HT1080 (cell line): ENCODE results near the gene ERMARD. TPM values are rescaled to one million over a fixed set of nuclear protein-coding genes. Genes with fewer than 3 reads are reported as not detected.

ENCODE experiments used
- DNase-seq: peaks from one replicate; pipeline ENCODE4 v3.0.0-alpha.2; 2015; ENCODE audit warnings: low read depth
- total RNA-seq: library from RNA; depleted of rRNA; stranded (reverse); fragments of >200 nt; shearing (Covaris generic); gene quantifications from 2 replicates; pipeline ENCODE4 v1.2.3, GENCODE V29; 2014; rRNA removed

ERMARD gene
- total RNA-seq, 1 experiment from 2014 or later = 16.6 TPM

DNA sequence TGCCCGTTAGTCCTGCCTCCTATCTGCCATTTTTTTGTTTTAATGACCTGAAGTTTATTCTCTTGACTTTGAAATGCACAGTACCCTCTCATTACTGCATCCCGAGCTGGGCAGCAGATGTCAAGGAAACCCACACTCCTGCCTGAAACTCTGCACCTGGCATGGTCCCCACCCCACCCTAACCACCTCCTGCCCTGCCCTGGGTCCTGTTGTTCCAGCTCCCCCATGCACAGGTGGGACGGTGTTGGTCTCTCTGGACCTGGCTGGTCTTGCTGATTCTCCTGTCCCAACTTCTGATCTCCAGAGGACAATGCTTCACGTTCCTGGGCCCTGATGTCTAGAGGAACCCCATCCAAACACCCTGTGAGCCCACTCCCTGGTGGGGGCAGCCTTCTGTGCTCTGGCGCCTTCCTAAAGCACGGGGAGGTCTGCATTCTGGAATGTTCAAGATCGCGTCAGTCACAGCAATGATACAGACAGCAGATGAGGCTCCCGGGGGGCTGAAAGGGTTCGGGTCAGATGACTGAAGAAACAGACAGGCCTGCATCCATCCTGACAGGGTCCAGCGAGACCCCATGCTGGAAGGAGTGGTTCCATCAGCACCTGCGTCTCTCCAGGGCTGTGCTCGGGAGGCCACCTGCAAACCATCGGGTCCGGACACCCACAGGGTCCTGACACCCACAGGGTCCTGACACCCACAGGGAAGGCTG lies 73.6 kb downstream of the ERMARD start:
- no peak for DNase-seq

DNA sequence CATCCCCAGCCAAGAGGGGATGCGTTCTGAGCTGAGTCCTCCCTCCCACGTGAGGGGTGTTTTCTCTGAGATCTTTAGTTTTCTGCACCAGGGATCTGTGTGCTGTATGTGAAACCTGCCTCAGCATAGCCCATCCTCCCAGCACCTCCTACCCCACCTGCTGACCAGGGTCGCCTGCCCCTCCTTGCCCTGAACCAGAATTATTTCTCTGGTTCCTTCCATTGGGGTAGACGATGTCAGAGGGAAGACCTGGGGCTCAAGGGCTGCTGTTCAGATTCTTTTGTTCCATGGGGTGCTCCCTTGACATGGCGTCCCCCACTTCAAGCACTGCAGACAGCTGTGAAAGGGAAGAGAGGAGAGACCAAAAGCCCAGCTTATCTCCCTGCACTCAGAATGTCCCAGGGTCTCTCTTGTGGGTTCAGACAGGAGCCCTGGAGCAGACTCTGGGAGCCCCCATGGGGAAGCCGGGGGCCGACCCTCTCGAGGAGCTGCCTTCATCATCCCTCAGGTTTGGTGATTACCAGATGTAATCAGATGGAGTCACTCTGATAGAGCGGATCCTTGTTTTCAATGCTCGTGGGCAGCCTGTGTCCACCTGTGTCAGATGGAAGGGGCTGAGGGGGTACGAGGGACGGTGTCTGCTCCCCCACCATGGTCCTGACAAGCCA lies 74.3 kb downstream of the ERMARD start:
- no peak for DNase-seq

DNA sequence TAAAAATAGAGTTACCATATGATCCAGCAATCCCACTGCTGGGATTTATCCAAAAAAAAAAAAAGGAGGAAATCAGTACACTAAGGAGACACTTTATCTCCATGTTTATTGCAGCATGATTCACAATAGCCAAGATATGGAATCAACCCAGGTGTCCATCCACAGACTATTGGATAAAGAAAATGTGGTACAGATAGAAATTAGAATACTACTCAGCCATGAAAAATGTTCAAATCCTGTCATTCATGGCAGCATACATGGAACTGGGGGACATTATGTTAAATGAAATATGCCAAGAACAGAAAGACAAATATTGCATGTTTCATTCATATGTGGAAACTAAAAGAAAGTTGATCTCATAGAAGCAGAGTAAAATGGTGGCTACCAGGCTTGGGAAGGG lies 75.3 kb downstream of the ERMARD start:
- no peak for DNase-seq

DNA sequence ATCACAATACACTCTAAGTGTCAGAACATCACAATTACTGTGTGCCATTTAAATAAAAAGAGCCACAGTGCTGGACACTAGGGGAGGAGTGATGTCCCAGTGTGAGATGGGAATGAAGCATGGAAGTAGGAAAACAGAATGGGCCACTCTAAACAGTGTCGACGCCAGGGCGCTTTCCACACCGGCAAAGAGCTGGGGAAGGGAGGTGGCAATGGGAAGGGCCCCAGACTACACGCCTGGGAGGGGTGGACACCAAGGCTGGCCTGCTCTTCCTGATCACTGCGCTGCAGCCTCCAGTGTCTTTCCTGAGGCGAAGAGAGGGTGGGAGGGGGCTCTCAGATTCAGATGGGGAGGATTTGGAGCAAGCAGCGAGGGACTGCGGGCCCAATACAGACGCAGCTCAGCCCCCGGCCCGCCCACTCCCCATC lies 75.9 kb downstream of the ERMARD start:
- DNase-seq = no peak

DNA sequence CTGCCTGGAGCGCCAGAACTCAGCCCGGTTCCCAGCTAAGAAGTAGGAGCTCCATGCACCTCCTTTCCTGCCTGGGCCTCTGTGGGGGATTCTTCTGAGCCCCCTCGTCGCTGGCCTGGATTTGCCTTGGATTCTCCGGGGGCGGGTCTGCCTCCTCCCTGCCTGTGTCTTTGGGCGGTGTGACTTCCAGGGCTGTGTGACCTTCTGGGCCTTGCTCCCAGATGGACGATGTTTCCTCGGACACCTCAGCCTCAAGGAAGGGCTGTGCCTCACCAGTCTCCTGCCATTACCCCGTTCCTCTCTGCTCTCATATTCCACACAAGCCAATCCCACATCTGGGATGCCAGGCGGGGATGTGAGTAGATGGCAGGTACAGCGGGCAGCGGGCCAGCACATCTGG lies 76.8 kb downstream of the ERMARD start:
- DNase-seq = no peak

DNA sequence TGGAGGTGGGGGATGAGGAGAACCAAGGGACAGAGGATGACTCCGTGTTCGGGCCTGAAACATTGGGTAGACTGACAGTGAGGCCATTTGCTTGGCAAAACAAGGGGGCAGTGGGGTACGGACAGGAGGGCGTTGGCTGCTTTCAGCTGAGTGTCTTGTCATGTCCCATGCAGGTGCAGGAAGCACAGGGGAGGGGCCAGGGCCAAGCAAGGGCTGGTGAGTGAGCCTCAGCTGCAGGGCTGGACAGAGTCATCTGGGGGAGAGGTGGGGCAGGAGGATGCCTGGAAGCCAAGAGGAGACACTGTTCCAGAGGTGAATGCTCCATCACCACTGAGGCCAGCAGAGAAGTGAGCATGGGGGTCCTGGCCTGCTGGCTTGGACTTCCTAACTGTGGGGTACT lies 78.4 kb downstream of the ERMARD start:
- DNase-seq = no peak

DNA sequence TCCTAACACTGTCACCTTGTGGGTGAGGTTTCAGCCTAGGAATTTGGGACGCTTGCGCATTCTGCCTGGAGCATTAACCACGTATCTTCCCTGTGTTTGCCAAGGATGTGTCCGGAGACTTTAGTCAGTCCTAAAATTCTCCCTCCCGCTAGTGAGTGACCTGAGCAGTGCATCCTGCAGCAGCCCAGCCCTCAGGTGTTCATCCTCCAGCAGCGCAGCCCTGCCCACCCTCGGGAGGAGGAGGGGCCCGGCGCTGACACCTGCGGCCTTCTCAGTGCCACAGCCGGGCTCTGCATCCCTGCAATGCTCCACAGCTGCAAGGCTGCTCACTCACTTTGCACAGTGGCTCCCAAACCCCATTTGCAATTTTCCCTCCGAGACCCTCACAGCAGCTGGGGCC lies 79.5 kb downstream of the ERMARD start:
- no peak for DNase-seq

Other genes starting within 250 kb of the ERMARD start
- 14.9 and 18.7 TPM in 2 replicates for gene WDR27, start 49.6 kb upstream of the ERMARD start, total RNA-seq
- gene C6orf120, start 49.5 kb upstream of the ERMARD start, total RNA-seq = 55.1 and 64.4 TPM in 2 replicates
- gene PHF10, start 27.1 kb upstream of the ERMARD start, total RNA-seq = 19.8 and 25.8 TPM in 2 replicates
- gene DYNLT2, start 50 bp upstream of the ERMARD start, total RNA-seq = 0.90 and 1.4 TPM in 2 replicates